HG02610 (cell line): ENCODE measurements around the gene HAX1.
A peak's percentile ranks its signal among the peaks of the same experiment; 100 is the strongest.
"Not testable (repeated sequence)": the region's sequence is repeated elsewhere in the genome, so short reads cannot be mapped to it uniquely, and the experiment has no call there.

Experiments
- ATAC-seq: cut with Tn5 transposase; IDR thresholded peaks from one replicate; pipeline ENCODE4 v1.9.1; 2021; ENCODE audit warnings: mild to moderate bottlenecking, moderate library complexity; ENCODE audit not compliant: unreplicated experiment

The HAX1 gene

GRCh38 chr1:154272217-154272998 is at the start of gene HAX1:
HAX1 (plus strand) TSS chr1:154272629; CDS start chr1:154272724, 95 bp downstream.
- ATAC-seq, result peak; percentile 86

GRCh38 chr1:154222918-154223317 is 49.5 kb upstream of the HAX1 start:
- no peak for ATAC-seq

DNA sequence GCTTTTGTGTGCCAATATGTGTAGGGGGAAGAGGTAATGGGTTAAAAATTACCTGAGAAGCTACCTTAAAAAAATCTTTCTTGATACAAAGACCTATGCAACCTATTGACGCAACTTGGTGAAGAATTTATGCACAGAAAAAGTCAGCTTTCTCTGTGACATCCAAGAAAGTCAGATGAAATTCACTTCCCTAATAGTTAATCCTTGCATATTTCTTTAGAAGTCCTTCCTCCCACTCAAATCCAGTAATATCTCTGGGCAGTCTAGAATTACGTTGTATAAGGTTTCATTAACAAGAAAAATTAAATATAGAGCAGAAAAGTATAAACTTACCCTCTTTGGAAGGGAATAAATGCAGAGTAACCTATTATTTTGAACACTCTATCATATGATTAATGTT is 48.8 kb upstream of the HAX1 start:
- ATAC-seq, result no peak

DNA sequence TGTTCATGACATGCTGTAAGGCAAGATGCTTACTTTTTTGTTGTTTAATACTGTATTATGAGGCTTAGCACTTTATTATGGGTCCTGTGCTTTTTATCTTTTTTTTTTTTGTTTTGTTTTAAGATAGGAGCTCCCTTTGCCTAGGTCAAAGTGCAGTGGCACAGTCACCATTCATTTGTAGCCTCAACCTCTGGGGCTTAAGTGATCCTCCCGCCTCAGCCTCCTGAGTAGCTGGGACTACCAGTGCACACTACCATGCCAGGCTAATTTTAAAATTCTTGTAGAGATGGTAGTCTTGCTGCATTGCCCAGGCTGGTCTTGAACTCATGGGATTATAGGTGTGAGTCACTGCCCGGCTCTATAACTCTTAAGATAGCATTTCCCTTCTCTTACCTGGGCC is 47.1 kb upstream of the HAX1 start:
- no peak for ATAC-seq

DNA sequence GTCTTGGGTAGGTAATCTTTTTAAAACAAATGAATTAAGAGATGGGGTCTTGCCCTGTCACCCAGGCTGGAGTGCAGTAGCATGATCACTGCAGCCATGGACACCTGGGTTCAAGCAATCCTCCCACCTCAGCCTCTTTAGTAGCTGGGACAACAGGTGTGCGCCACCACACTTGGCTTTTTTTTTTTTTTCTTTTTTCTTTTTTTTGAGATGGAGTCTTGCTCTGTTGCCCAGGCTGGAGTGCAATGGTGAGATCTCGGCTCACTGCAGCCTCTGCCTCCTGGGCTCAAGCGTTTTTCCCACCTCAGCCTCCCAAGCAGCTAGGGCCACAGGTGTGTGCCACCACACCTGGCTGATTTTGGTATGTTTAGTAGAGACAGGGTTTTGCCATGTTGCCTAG is 41.3 kb upstream of the HAX1 start:
- not testable (repeated sequence) for ATAC-seq

- not testable (repeated sequence) for ATAC-seq
Measured at GRCh38 chr1:154233127-154233526, 39.3 kb upstream of the HAX1 start.

DNA sequence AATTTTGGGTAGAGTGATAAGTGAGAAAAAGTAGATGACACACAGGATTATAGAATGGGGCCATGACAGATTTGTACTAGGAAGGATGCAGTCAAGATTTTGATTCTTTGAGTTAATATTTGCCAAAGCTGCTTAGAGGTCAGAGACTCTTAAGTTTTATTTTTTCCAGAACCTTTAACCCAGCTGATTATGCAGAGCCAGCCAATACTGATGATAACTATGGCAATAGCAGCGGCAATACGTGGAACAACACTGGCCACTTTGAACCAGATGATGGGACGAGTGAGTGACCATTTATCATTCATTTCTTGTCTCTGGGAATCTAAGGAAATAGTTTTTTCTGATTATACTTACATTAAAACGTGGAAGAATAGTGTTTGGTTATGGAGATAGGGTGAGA is 35.6 kb upstream of the HAX1 start:
- no peak for ATAC-seq

GRCh38 chr1:154237435-154237834 is 35.0 kb upstream of the HAX1 start:
- no peak for ATAC-seq

GRCh38 chr1:154237880-154238506 is 34.4 kb upstream of the HAX1 start:
- no peak for ATAC-seq

GRCh38 chr1:154239491-154239890 is 32.9 kb upstream of the HAX1 start:
- no peak for ATAC-seq

- no peak for ATAC-seq
Measured at GRCh38 chr1:154240294-154240833, 32.1 kb upstream of the HAX1 start.

DNA sequence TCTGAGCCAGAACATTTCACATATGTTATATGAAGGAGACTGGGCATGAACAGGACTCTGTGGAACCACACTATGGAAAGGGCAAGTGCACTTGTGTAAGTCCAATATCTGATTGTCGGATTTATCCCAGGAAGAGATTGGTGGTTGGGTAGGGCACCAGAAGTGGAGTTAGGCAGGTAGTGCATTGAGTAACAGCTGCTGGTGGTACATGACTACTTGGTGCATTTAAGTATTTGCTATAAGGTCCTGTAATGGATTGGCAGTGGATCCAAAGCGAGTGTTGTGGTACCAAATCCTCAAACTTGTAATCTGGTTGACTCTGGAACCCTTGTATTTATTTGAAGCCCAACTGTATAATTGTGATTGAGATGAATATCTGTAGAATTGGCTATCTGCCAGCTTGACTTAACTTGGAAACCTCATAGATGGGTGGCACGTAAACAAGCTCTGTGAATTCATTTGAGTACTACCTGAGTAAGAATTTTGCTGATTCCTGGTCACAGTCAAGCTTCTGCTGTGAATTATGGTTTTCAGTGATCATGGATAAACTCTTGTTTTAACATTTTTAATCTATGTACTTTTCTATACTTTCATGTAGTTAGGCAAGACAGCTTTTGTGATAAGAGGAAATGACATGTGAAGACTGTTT is 30.6 kb upstream of the HAX1 start:
- no peak for ATAC-seq

DNA sequence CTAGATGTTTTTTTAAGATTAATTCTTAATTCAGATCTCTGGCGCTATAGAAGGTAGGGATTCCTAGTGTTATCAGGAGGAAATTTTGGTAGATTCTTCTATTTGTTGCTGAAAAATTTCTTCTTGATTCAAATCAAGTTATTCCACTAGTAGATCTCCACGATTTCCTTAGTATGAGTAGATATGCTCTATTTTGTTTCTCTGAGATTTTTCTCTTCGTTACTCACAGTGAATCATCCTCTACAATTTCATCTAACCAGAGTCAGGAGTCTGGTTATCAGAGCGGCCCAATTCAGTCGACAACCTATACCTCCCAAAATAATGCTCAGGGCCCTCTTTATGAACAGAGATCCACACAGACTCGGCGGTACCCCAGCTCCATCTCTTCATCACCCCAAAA is 18.8 kb upstream of the HAX1 start:
- no peak for ATAC-seq

DNA sequence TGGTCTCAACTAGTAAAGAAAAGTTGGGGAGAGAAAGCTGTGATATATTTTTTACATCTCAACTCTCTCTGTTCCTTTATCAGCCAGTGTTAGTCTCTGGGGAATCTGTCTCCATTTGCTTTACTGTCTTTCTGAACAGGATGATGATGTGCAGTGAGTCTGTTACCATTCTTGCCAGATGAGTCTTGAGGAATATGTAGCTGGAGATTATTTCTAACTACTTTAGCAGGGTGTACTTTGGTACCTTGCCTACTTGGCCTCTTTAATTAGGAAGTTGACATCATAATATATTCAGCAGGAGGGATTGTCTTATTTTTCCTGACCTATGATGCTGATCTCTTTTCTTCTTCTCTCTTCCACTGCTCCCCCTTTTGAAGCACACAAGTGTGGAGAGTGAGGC is 15.7 kb upstream of the HAX1 start:
- no peak for ATAC-seq

- ATAC-seq, result no peak
Measured at GRCh38 chr1:154258784-154259183, 13.6 kb upstream of the HAX1 start.

GRCh38 chr1:154260127-154260526 is 12.3 kb upstream of the HAX1 start:
- ATAC-seq, result no peak

DNA sequence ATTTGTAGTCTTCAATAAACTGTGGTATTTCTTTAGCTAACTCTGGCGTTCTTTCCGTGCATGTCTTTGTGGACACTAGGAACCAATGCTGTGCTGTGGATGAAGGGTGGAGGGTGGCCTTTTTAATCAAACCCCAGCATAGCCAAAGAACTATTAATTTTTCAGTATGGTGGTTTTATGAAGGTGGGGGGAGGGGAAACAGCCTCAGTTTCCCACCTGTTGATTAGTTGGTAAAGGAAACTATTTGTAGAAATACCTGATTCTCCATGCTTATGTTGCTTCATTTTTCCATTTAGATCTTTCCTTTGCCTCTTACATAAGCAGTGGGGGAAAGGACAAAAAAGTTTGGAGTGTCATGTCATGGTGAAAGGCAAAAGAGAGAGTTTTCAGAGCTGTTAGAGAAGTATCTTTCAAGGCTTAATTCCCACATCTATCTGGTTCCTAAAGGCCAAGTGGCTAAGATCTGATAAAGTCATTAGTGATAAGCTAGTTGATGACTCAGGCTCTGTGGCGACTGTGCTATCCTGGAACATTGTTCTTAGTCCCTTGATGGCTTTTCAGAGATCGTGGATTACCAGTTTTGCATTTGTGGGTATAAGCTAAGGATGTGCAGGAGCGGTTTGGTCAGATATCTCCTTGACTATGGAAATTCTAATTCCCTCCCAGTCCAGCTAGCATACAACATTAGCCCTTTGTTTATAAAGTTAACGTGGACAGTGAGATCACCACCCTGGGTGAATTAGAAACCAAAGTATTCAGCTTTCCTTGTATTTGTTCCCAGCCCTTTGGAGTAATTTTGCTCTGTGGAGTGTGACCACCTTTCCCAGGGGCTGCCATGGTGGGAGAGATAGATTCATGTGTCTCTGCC is 8.7 kb upstream of the HAX1 start:
- ATAC-seq, result no peak

DNA sequence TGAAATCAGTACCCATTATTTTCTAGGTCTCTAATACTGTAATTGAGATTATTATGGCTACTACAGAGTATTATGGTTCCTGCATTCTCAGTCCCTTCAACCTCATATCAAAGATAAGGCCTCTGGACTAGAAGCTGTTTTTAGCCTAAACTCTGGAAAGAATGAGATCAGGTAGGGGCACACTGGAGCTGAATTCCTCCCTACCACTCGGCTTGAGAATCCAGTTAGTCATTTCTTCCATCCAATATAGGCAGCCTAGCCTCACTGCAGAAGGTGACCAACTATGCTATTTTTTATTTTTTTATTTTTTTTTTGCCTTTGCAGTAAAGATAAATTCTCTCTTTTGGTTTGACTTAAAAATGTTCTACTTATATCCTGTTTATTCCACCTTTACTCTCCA is 8.0 kb upstream of the HAX1 start:
- ATAC-seq, result no peak

DNA sequence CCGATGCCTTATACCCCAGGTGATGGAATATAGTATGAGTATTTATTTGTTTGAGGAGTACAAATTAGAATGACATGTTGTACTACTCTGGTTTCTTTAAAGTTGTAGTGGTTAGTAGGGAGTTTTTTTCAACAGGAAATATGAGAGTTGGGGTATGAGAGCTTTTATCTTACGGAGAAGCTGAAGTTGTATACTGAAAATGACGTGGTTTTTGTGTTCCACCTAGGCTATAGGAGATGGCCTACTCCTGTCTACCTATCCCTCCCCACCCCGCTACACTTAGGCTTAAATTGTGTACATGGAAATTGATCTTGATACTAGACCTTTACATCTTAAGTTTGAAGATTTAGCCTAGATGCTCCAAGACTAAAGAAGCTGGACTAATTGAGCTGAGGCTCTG is 6.8 kb upstream of the HAX1 start:
- ATAC-seq, result no peak

- ATAC-seq, result no peak
Measured at GRCh38 chr1:154270833-154271232, 1.6 kb upstream of the HAX1 start.

GRCh38 chr1:154272999-154273563 is 652 bp downstream of the HAX1 start:
- ATAC-seq, result no peak
